Suprapubic skin (tissue), 4 donors: Measurements from ENCODE around the gene ADAT3. TPM values are rescaled to one million over a fixed set of nuclear protein-coding genes. Genes with fewer than 3 reads are reported as not detected.

Experiments used
- DNase-seq, 2 donors: peaks; one replicate each; pipeline ENCODE4 v3.0.0-alpha.2; 2019; ENCODE audit warnings: low spot score in 2 of 2
- H3K27ac ChIP-seq: fragments of 200-600 bp; sonication (generic); one replicate; pipeline ENCODE4 v1.5.1; 2019
- H3K27me3 ChIP-seq: fragments of 200-600 bp; sonication (generic); one replicate; pipeline ENCODE4 v1.5.1; 2019
- H3K36me3 ChIP-seq: fragments of 200-600 bp; sonication (generic); one replicate; pipeline ENCODE4 v1.5.1; 2019
- H3K4me1 ChIP-seq: fragments of 200-600 bp; sonication (generic); one replicate; pipeline ENCODE4 v1.5.1; 2019
- H3K4me3 ChIP-seq: fragments of 200-600 bp; sonication (generic); one replicate; pipeline ENCODE4 v1.5.1; 2019; ENCODE audit warnings: mild to moderate bottlenecking
- H3K9me3 ChIP-seq: fragments of 200-600 bp; sonication (generic); one replicate; pipeline ENCODE4 v1.5.1; 2019
- EP300 ChIP-seq: sonication (generic); formaldehyde crosslinking; IDR thresholded peaks from one replicate; pipeline ENCODE4 v1.6.1; 2017; ENCODE audit warnings: antibody characterized with exemption
- POLR2A ChIP-seq, 2 donors: fragments of 450-650 bp; IDR thresholded peaks; one replicate each; pipeline ENCODE4 v1.6.1; 2017; ENCODE audit warnings: antibody characterized with exemption in 2 of 2, mild to moderate bottlenecking in 2 of 2, moderate library complexity in 2 of 2
- POLR2AphosphoS5 ChIP-seq, 3 donors: sonication (generic); formaldehyde crosslinking; IDR thresholded peaks; one replicate each; pipeline ENCODE4 v1.6.1; 2017; ENCODE audit warnings: antibody characterized with exemption in 3 of 3
- WGBS: methylation state at CpG from one replicate; pipeline ENCODE4 v1.1.5; 2018; 5-methylcytosine and 5-hydroxymethylcytosine counted together
- total RNA-seq, 4 donors: library from RNA; depleted of rRNA; stranded (reverse); fragments of >200 nt; gene quantifications; one replicate each; pipeline ENCODE4 v1.1.0, GENCODE V29; 2016
- TF ChIP-seq, protein P1 (sequence below), 2 donors: fragments of 200-600 bp in 1 of 2; fragments of 450-650 bp in 1 of 2; sonication (generic) in 1 of 2; IDR thresholded peaks; one replicate each; pipeline ENCODE4 v1.5.1; 2016 to 2019; ENCODE audit warnings: antibody characterized with exemption in 2 of 2, mild to moderate bottlenecking in 1 of 2, moderate library complexity in 1 of 2

The ADAT3 gene
- total RNA-seq, 4 donors from 2014 or later, result 13.4 to 26.7 (median 22.3) TPM

DNA sequence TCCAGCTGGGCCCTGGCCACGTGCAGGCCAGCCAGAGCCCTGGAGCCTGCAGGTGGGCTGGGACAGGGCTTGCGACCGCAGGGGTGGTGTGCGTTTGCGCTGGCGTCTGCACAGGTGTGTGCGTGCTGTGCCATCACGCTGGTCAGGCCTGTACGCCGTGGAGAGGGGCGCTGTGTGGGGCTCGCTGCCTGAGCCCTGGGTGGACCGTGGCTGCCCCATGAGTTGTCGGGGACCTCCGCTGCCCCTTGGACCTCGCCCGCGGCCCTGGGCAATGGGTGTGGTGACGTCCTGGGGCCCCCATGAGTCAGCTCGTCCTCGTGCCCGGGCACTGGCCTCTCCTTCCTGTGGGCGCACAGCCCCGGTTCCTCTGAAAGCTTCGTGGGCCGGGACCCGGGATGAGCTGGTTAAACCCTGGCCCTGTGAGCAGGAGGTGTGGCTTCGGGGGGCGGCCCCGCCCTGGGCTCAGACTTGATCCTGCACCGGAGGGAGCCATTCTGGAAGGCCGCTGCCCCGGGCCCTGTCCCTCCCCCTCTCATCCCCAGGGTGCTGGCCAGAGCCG lies 42.5 kb downstream of the ADAT3 start:
- Histone ChIP-seq H3K4me1 (peaks cover 30% of the 10 kb centered on the region), H3K27me3 (no peaks in the 10 kb centered on the region), H3K9me3 (no peaks in the 10 kb centered on the region), H3K4me3 (no peak overlapping the region), H3K27ac (no peak overlapping the region), H3K36me3 (peaks cover 5% of the 10 kb centered on the region)
- no peak for DNase-seq
- no CpG with 5 or more reads among the region's 34 CpGs for WGBS
- TF ChIP-seq, protein P1, sequence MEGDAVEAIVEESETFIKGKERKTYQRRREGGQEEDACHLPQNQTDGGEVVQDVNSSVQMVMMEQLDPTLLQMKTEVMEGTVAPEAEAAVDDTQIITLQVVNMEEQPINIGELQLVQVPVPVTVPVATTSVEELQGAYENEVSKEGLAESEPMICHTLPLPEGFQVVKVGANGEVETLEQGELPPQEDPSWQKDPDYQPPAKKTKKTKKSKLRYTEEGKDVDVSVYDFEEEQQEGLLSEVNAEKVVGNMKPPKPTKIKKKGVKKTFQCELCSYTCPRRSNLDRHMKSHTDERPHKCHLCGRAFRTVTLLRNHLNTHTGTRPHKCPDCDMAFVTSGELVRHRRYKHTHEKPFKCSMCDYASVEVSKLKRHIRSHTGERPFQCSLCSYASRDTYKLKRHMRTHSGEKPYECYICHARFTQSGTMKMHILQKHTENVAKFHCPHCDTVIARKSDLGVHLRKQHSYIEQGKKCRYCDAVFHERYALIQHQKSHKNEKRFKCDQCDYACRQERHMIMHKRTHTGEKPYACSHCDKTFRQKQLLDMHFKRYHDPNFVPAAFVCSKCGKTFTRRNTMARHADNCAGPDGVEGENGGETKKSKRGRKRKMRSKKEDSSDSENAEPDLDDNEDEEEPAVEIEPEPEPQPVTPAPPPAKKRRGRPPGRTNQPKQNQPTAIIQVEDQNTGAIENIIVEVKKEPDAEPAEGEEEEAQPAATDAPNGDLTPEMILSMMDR (IDR thresholded peaks at IDR 0.05), result no peak
- TF ChIP-seq POLR2A (IDR thresholded peaks at IDR 0.05), result no peak
- no peak for TF ChIP-seq EP300
- TF ChIP-seq POLR2AphosphoS5 (IDR thresholded peaks at IDR 0.05), result no peak

DNA sequence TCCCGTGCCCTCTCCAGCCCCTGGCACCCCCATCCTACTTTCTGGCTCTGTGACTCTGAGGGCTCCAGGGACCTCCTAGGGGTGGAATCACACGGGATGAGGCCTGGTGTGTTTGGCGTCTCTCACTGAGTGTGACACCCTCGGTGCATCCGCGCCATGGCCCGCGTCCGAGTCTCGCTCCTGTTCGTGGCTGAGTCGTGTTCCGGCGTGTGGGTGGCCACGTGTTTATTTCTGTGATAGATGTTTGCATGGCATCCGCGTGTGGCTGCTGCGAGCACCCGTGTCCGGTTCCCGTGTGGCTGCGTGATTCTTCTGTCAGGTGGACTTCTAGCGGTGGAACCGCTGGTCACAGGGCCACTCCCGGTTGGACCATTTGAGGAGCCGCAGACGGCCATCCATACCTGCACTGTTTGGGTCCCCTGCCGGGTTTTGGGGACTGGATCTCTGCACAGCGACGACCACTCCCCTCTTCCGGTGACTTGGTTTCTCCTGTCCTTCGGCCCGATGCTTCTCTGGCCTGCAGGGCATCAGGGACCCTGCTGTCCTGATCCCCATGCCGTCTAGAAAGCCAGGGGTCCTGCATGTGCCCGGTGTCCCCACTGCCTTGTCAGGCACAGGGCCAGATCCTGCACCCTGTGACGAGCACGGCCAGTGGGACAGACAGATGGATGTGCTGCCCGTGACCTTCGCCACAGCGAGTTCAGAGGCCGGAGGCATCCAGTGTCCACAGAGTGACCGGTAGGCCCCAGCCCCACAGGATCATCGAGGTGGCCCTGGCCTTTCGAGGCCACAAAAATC lies 44.3 kb downstream of the ADAT3 start:
- Histone ChIP-seq H3K36me3 (peaks cover 7% of the 10 kb centered on the region), H3K9me3 (no peaks in the 10 kb centered on the region), H3K27ac (no peak overlapping the region), H3K4me1 (peaks cover 12% of the 10 kb centered on the region), H3K4me3 (no peak overlapping the region), H3K27me3 (no peaks in the 10 kb centered on the region)
- 94% methylated on average over 43 of the region's 44 CpGs for WGBS
- no peak for TF ChIP-seq POLR2AphosphoS5 (IDR thresholded peaks at IDR 0.05)
- no peak for TF ChIP-seq POLR2A (IDR thresholded peaks at IDR 0.05)
- TF ChIP-seq, protein P1 (IDR thresholded peaks at IDR 0.05), result no peak
- TF ChIP-seq EP300, result no peak
- DNase-seq, result no peak

- H3K4me3 ChIP-seq, result no peak overlapping the region
- no peaks in the 10 kb centered on the region for H3K9me3 ChIP-seq
- WGBS, result 99% methylated on average over 12 of the region's 16 CpGs
Measured at GRCh38 chr19:1950640-1951039, 45.4 kb downstream of the ADAT3 start.

DNA sequence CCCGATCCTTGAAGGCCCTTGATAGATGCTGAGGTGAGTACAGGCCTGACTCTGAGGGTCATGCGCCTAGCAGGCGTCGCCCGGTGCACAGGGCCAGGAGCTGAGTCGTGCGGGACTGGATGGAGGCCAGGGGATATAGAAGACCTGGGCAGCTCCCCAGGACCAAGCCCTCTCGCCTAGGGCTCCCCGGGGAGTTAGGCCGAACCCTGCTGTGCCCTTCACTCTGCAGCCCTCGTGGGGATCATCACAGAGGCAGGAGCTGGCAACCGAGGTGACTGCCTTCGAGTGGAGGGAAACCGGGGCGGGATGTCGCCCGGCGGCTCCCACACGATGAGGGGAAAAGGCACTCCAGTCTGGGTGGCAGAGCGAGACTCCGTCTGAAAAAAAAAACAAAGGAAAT lies 47.4 kb downstream of the ADAT3 start:
- TF ChIP-seq EP300 (no peak), POLR2AphosphoS5 (IDR thresholded peaks at IDR 0.05) (no peak), POLR2A (IDR thresholded peaks at IDR 0.05) (no peak)
- TF ChIP-seq, protein P1 (IDR thresholded peaks at IDR 0.05), result no peak
- Histone ChIP-seq H3K9me3 (no peaks in the 10 kb centered on the region), H3K4me3 (no peak overlapping the region), H3K27me3 (no peaks in the 10 kb centered on the region), H3K36me3 (peaks cover 7% of the 10 kb centered on the region), H3K27ac (no peak overlapping the region), H3K4me1 (peaks cover 15% of the 10 kb centered on the region)
- no peak for DNase-seq
- WGBS, result 86% methylated on average over 17 of the region's 21 CpGs

More at GRCh38 chr19:1950640-1951039, 45.4 kb downstream of the ADAT3 start:
- peaks cover 13% of the 10 kb centered on the region for H3K4me1 ChIP-seq
- TF ChIP-seq, protein P1 (IDR thresholded peaks at IDR 0.05), result no peak
- TF ChIP-seq POLR2AphosphoS5 (IDR thresholded peaks at IDR 0.05) (no peak), POLR2A (IDR thresholded peaks at IDR 0.05) (no peak), EP300 (no peak)
- H3K27me3 ChIP-seq, result no peaks in the 10 kb centered on the region
- H3K27ac ChIP-seq, result no peak overlapping the region
- DNase-seq, result no peak
- peaks cover 7% of the 10 kb centered on the region for H3K36me3 ChIP-seq

- peaks cover 7% of the 10 kb centered on the region for H3K36me3 ChIP-seq
- WGBS, result 83% methylated on average over 16 of the region's 19 CpGs
- TF ChIP-seq EP300 (no peak), POLR2AphosphoS5 (IDR thresholded peaks at IDR 0.05) (no peak), POLR2A (IDR thresholded peaks at IDR 0.05) (no peak)
- TF ChIP-seq, protein P1 (IDR thresholded peaks at IDR 0.05), result no peak
Measured at GRCh38 chr19:1953037-1953436, 47.8 kb downstream of the ADAT3 start.

More at GRCh38 chr19:1953037-1953436, 47.8 kb downstream of the ADAT3 start:
- Histone ChIP-seq H3K4me3 (no peak overlapping the region), H3K4me1 (peaks cover 13% of the 10 kb centered on the region), H3K27me3 (no peaks in the 10 kb centered on the region), H3K27ac (no peak overlapping the region), H3K9me3 (no peaks in the 10 kb centered on the region)
- no peak for DNase-seq
